GM21360 (cell line): ENCODE results near the gene RASD2.

Experiments
- ATAC-seq: cut with Tn5 transposase; IDR thresholded peaks from one replicate; pipeline ENCODE4 v1.9.1; 2021; ENCODE audit warnings: mild to moderate bottlenecking, moderate library complexity; ENCODE audit not compliant: unreplicated experiment

Gene RASD2

DNA sequence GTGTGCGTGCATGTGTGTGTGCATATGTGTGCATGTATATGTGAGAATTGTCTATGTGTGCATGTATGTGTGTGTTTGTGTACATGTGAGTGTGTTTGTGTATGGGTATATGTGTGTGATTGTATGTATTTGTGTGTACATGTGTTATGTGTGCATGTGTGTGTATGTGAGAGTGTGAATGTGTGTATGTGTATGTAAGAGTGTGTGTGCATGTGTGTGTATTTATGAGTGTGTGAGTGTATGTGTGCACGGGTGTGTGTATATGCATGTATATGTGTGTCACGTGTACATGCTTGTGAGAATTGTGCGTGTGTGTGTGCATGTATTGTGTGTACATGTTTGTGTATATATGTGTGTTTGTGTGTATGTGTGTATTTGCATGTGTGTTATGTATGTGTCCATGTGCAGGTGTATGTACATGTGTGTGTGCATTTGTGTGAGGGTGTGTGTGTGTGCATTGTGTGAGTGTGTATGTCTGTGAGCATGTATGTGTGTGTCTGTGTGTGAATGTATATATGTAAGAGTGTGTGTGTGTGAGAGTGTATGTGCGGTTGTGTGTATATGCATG, 60.5 kb downstream of the RASD2 start:
- ATAC-seq, result no peak

DNA sequence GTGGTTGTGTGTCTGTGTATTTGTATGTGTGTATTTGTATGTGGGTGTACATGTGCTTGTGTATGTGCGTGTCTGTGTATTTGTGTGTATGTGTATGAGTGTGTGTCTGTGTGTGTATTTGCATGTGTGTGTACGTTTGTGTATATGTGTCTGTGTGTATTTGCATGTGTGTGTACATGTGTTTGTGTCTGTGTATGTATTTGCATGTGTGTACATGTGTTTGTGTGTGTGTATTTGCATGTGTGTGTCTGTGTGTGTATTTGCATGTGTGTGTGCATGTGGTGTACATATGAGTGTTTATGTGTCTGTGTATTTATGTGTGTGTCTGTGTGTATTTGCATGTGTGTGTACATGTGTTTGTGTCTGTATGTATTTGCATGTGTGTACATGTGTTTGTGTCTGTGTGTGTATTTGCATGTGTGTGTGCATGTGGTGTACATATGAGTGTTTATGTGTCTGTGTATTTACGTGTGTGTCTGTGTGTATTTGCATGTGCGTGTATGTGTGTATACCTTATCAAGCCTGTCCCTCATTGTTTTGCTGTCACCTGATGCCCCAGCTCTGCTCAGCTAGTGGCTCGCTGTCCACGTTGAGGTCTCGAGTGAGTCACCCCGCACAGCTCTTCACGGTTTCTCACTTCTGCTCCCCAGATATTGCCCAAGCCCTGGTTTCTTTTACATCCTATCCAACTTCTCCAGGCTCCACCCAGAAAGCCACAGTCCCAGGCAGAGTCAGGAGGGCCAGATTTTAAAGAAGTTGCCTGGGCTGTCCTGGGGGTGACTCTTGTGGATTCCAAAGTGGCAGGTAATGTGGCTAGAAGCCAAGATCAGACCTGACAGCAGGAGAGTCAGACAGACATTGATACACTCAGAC, 61.3 kb downstream of the RASD2 start:
- no peak for ATAC-seq
